NCI-H146 treated with DMSO at 0.1 percent for 48 hours (cell line): Measurements from ENCODE around the gene GRID1.

Source experiments
- DNase-seq: peaks from one replicate; lab custom pipeline; 2025; ENCODE audit not compliant: unreplicated experiment; lab: John Stamatoyannopoulos, UW

GRID1 gene

GRCh38 chr10:86281396-86281795 is 85.2 kb downstream of the GRID1 start:
- DNase-seq = no peak

DNA sequence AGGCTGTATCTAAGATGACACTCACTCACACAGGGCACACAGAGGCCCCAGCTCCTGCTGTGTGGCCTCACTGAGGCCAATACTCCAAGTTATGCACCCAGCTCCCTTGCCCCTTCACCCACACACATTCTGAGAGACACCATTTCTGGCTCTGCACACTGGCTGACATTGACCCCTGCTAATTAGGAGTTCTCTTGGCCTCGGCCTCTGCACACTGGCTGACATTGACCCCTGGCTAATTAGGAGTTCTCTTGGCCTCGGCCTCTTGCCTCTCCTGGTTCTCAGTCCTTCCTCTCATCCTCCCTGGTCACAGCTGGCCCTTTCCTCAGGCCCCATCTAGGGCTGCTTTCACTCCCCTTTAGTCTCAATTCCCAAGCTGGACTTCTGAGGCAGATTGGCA is 97.3 kb downstream of the GRID1 start:
- no peak for DNase-seq

DNA sequence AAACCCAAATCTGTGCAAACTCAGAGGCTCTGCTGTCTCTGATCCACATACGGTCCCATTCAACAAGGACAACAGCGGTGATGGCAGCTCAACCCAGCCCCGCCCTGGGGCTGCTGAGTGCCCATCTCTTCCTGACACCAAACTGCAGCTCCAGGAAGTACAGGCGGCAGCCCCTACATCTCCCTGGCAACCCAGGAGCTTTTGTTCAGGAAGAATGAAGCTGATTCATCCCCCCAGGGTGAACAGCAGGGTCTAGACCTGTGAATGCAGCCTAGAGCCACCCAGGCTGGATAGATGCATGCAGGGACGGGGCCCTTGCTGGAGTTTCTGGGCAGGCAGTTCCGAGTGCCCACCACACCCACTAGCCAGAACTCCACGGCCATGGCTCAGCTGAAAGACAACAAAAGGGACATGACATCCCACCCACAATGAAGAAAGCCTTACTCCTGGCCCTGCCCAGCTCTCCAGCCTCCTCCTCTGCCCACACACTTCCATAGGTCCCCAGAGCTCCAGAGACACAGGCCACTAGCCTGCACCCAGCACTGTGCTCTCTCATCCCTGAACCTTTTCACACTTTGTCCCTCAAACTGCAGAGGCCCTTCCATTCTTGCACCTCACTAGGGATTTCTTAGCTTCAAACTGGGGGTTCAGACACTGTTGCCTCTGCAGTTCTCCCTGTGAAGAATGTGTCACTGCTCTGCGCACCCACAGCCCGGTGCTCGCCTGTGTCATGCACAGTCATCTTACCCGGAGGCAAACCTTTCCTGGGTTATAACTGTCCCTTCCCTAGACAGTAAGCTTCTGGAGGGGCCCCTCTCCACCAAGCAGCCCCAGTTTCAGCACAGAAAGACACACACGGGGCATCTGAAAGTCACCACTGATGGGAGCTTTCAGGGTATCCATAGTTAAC is 99.1 kb downstream of the GRID1 start:
- DNase-seq = peak; percentile 58

GRCh38 chr10:86266446-86267242 is 100.0 kb downstream of the GRID1 start:
- no peak for DNase-seq

DNA sequence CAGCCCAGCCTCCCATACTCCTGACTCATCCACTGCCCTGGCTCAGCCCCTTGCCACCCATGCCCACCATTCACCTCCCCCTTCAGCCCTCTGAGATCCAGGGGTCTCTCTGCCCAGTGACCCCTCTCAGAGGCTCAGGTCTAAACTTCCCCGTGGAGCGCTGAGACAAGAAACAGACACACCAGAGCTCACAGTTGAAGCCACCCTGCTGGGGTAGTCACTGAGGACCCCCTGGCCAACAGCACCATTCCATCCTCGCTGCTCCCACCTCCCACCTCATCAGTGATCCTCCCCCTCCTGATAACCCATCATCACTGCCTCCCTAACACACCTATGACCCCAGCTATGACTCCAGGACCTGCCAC is 100.7 kb downstream of the GRID1 start:
- no peak for DNase-seq

GRCh38 chr10:86265236-86265894 is 101.2 kb downstream of the GRID1 start:
- DNase-seq = no peak

DNA sequence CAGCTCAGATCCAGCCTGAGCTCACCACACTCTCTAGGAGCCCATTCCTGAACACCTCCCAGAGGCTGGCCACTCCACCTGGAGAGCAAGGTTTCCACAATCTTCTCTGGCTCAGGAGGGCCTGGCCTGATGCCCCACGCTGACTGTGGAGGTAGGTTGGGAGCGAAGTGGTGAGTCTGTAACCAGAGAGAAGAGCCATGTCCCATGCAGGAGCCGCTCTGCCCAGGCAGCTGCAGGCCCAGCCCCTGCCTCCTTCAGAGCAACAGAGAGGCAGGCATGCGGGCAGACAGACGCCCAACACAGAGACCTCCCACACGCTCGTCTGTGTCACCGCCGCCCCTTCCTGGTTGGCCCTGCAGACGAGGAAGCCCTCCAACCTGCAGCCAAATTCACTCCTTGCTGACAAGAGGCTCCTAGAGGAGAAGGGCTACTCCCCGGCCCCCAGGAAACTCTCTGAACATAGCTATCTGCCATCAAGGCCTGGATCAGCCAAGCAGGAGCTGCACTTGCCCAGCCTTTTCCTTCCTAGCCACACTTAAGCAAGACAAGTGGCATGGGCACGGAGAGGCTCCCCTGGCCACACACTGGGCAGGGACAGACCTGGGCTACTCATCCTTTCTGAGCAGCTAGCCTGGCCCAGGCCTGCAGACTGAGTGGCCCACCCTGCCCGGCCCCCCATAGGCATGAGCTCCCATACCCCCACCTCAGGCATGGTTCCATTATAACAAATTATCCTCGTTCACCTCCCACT is 101.9 kb downstream of the GRID1 start:
- no peak for DNase-seq

- DNase-seq = no peak
Observed at GRCh38 chr10:86263907-86264306, 102.7 kb downstream of the GRID1 start.

- no peak for DNase-seq
Observed at GRCh38 chr10:86263209-86263608, 103.4 kb downstream of the GRID1 start.

- no peak for DNase-seq
Observed at GRCh38 chr10:86262688-86263181, 103.9 kb downstream of the GRID1 start.

- DNase-seq = no peak
Observed at GRCh38 chr10:86261941-86262687, 104.5 kb downstream of the GRID1 start.

DNA sequence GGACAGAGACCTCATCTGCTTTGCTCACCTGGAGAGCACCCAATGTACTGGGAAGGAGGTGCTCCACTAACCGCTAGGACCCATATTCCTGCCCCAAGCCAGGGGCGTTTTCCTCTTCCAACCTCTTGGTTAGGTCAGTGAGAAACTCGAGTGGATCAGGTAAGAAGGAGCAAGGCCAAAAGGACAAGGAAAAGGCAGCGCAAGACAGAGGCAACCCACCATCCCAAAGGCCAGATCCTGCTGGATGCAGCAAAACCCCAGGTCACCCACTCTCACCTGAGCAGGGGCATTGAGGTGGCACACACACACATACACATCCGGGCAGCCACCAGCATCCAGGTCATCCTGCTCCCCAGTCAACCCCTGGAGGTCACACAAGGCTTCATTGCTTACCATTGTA is 105.1 kb downstream of the GRID1 start:
- no peak for DNase-seq

GRCh38 chr10:86260564-86260963 is 106.0 kb downstream of the GRID1 start:
- peak; percentile 15 for DNase-seq

- DNase-seq = no peak
Observed at GRCh38 chr10:86259901-86260562, 106.6 kb downstream of the GRID1 start.

DNA sequence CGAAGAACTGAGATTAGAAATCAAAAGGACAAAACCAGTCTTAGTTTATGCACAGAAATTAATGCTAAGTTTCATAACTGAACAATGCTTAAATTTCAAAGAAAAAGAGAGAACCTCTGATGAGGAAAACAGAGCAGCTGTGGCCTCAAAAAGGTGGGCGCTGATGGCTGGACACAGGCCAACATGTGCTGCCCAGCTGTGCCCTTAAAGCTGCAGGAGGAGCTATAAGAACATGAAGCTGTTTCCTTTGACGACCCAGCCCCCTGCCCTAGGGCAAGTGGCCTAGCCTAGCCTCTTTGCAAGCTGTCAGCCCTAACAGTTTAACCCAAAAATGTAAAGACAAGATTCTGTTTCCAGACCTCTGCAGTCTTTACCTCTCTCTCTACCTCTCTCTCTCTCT is 107.7 kb downstream of the GRID1 start:
- no peak for DNase-seq

DNA sequence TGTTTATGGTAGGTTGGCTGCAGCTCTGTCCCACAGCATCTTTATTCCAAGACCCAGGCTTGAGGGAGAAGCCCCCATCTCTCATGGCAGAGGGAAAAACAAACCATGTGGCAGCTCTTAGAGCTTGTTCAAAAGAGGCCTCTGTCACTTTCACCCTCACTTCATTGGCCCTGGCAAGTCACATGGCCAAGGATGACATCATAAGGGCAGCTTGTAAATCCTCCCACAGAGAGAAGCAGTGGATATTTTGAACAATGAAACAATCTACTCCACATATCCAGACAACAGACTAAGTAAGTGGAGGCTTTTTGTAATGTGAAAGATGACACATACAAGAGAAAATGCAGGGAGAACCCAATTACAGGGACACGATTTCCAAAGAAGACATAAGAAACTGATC is 108.1 kb downstream of the GRID1 start:
- no peak for DNase-seq

GRCh38 chr10:86257683-86258082 is 108.9 kb downstream of the GRID1 start:
- DNase-seq = no peak

- no peak for DNase-seq
Observed at GRCh38 chr10:86256690-86257315, 109.8 kb downstream of the GRID1 start.
